Measurements from ENCODE around the gene TREML2.

TREML2 gene

GRCh38 chr6:41226752-41227151, 25.8 kb upstream of the TREML2 start:
- TF ChIP-seq POLR2A (IDR thresholded peaks at IDR 0.05; ENCODE audit: extremely low read depth, insufficient read length) (no peak), MAX (IDR thresholded peaks at IDR 0.05; ENCODE audit: low read depth, low read length) (no peak), CTCF (IDR thresholded peaks at IDR 0.05; ENCODE audit: low read depth, low read length) (no peak), MYC (IDR thresholded peaks at IDR 0.05; ENCODE audit: low read depth, low read length) (no peak)
- no peak overlapping the region for H3K4me3 ChIP-seq (ENCODE audit: low read depth, low read length)
- DNase-seq (ENCODE audit: low read depth) = no peak

- no peak overlapping the region for H3K4me3 ChIP-seq (ENCODE audit: low read depth, low read length)
- TF ChIP-seq MAX (IDR thresholded peaks at IDR 0.05; ENCODE audit: low read depth, low read length) (no peak), CTCF (IDR thresholded peaks at IDR 0.05; ENCODE audit: low read depth, low read length) (no peak), MYC (IDR thresholded peaks at IDR 0.05; ENCODE audit: low read depth, low read length) (no peak), POLR2A (IDR thresholded peaks at IDR 0.05; ENCODE audit: extremely low read depth, insufficient read length) (no peak)
- DNase-seq (ENCODE audit: low read depth) = peak; percentile 26
These were observed 23.9 kb upstream of the TREML2 start for GRCh38 chr6:41224800-41225199.

- TF ChIP-seq MAX (IDR thresholded peaks at IDR 0.05; ENCODE audit: low read depth, low read length) = no peak
- no peak for TF ChIP-seq MYC (IDR thresholded peaks at IDR 0.05; ENCODE audit: low read depth, low read length)
- TF ChIP-seq POLR2A (IDR thresholded peaks at IDR 0.05; ENCODE audit: extremely low read depth, insufficient read length) = no peak
- TF ChIP-seq CTCF (IDR thresholded peaks at IDR 0.05; ENCODE audit: low read depth, low read length) = no peak
- H3K4me3 ChIP-seq (ENCODE audit: low read depth, low read length) = no peak overlapping the region
- DNase-seq (ENCODE audit: low read depth) = peak; percentile 83
These were observed 21.6 kb upstream of the TREML2 start for GRCh38 chr6:41222513-41222912.

GRCh38 chr6:41222045-41222444, 21.1 kb upstream of the TREML2 start:
- TF ChIP-seq POLR2A (IDR thresholded peaks at IDR 0.05; ENCODE audit: extremely low read depth, insufficient read length) (no peak), MAX (IDR thresholded peaks at IDR 0.05; ENCODE audit: low read depth, low read length) (no peak), CTCF (IDR thresholded peaks at IDR 0.05; ENCODE audit: low read depth, low read length) (no peak), MYC (IDR thresholded peaks at IDR 0.05; ENCODE audit: low read depth, low read length) (no peak)
- H3K4me3 ChIP-seq (ENCODE audit: low read depth, low read length) = no peak overlapping the region
- DNase-seq (ENCODE audit: low read depth) = peak; percentile 56

- no peak for TF ChIP-seq POLR2A (IDR thresholded peaks at IDR 0.05; ENCODE audit: extremely low read depth, insufficient read length)
- TF ChIP-seq MYC (IDR thresholded peaks at IDR 0.05; ENCODE audit: low read depth, low read length) = no peak
- TF ChIP-seq MAX (IDR thresholded peaks at IDR 0.05; ENCODE audit: low read depth, low read length) = no peak
- TF ChIP-seq CTCF (IDR thresholded peaks at IDR 0.05; ENCODE audit: low read depth, low read length) = no peak
- no peak for DNase-seq (ENCODE audit: low read depth)
These were observed 15.7 kb upstream of the TREML2 start for GRCh38 chr6:41216616-41217015.

GRCh38 chr6:41215777-41216176, 14.8 kb upstream of the TREML2 start:
- TF ChIP-seq CTCF (IDR thresholded peaks at IDR 0.05; ENCODE audit: low read depth, low read length) (no peak), MAX (IDR thresholded peaks at IDR 0.05; ENCODE audit: low read depth, low read length) (no peak), POLR2A (IDR thresholded peaks at IDR 0.05; ENCODE audit: extremely low read depth, insufficient read length) (no peak), MYC (IDR thresholded peaks at IDR 0.05; ENCODE audit: low read depth, low read length) (no peak)
- H3K4me3 ChIP-seq (ENCODE audit: low read depth, low read length) = no peak overlapping the region
- no peak for DNase-seq (ENCODE audit: low read depth)

More at GRCh38 chr6:41216616-41217015, 15.7 kb upstream of the TREML2 start:
- H3K4me3 ChIP-seq (ENCODE audit: low read depth, low read length) = no peak overlapping the region

Measured in NB4 (cell line).